ENCODE results near the gene SAMHD1.
A peak's percentile ranks its signal among the peaks of the same experiment; 100 is the strongest.

Gene SAMHD1

DNA sequence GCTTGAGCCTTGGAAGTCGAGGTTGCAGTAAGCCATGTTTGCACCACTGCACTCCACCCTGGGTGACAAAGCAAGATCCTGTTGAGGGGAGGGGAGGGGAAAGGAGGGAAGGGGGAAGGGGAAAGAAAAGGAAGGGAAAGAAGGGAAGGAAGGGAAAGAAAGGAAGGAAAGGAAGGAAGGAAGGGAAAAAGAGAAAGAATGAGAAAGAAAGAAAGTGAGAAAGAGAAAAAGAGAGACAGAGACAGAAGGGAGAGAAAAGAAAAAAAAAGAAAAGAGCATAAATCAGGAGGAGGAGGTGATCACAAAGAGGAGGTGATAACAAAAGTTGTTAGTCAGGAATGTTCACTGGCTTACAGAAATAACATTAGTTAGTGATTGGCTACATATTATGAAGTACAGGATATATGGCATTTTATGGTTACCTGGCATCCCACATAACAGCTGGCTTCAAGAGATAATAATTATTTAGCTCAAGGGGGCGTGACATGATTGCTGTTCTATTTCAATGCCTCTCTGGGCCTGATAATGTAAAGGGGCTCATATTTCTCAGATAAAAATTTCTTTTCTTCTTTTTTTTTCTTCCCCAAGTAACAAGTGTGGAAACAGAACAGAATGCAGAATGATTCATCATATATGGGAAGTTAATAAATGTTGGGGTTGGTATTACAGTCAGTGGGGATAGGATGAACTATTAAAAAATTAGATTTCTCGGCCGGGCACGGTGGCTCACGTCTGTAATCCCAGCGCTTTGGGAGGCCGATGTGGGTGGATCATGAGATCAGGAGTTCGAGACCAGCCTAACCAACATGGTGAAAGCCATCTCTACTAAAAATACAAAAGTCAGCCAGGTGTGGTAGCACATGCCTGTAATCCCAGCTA lies 27.1 kb downstream of the SAMHD1 start:
- TF ChIP-seq, protein P1, sequence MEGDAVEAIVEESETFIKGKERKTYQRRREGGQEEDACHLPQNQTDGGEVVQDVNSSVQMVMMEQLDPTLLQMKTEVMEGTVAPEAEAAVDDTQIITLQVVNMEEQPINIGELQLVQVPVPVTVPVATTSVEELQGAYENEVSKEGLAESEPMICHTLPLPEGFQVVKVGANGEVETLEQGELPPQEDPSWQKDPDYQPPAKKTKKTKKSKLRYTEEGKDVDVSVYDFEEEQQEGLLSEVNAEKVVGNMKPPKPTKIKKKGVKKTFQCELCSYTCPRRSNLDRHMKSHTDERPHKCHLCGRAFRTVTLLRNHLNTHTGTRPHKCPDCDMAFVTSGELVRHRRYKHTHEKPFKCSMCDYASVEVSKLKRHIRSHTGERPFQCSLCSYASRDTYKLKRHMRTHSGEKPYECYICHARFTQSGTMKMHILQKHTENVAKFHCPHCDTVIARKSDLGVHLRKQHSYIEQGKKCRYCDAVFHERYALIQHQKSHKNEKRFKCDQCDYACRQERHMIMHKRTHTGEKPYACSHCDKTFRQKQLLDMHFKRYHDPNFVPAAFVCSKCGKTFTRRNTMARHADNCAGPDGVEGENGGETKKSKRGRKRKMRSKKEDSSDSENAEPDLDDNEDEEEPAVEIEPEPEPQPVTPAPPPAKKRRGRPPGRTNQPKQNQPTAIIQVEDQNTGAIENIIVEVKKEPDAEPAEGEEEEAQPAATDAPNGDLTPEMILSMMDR (conservative IDR thresholded peaks at IDR 0.05; ENCODE audit: control insufficient read depth, insufficient read depth, low read depth, low read length): no peak
- H3K4me3 ChIP-seq (ENCODE audit: control insufficient read depth, low read depth, low read length): no peak overlapping the region
- DNase-seq (ENCODE audit: low read depth): no peak

DNA sequence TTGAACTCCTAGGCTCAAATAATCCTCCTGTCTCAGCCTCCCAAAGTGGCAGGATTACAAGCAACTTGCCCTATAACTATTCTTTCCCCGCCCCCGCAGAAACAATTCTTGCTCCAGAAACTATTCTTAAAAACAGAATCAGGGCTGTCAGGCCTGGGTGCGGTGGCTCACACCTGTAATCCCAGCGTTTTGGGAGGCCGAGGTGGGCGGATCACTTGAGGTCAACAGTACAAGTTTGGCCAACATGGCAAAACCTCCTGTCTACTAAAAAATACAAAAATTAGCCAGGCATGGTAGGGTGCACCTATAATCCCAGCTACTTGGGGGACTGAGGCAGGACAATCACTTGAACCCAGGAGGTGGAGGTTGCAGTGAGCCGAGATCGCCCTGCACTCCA lies 31.2 kb downstream of the SAMHD1 start:
- TF ChIP-seq, protein P1 (conservative IDR thresholded peaks at IDR 0.05; ENCODE audit: control insufficient read depth, insufficient read depth, low read depth, low read length): no peak
- H3K4me3 ChIP-seq (ENCODE audit: control insufficient read depth, low read depth, low read length): no peak overlapping the region
- no peak for DNase-seq (ENCODE audit: low read depth)

DNA sequence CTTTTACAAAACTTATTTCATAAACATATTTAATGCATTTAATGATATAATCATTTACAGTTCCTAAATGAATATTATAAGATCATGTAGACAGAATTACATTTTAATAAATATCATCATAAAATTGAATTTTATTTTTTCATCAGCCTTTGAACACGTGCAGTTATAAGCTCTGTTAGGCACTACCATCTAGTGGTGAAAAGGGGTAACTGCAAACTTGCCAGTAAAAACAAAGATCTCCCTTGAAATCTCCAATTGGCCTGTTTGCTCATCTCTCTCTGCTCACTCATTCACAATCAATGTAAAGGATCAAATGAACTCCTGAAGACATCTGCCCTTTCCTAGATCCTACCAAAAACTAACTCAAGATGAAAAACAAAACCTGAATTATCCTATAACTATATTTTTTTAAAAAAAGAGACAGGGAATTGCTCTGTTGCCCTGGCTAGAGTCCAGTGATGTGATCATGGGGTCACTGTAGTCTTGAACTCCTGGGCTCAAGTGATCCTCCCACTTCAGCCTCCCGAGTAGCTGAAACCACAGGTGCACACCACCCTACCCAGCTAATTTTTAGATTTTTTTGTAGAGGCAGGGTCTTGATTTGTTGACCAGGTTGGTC lies 31.7 kb downstream of the SAMHD1 start:
- peak; percentile 75 for DNase-seq (ENCODE audit: low read depth)
- TF ChIP-seq, protein P1 (conservative IDR thresholded peaks at IDR 0.05; ENCODE audit: control insufficient read depth, insufficient read depth, low read depth, low read length): peak; percentile 98
- H3K4me3 ChIP-seq (ENCODE audit: control insufficient read depth, low read depth, low read length): no peak overlapping the region

DNA sequence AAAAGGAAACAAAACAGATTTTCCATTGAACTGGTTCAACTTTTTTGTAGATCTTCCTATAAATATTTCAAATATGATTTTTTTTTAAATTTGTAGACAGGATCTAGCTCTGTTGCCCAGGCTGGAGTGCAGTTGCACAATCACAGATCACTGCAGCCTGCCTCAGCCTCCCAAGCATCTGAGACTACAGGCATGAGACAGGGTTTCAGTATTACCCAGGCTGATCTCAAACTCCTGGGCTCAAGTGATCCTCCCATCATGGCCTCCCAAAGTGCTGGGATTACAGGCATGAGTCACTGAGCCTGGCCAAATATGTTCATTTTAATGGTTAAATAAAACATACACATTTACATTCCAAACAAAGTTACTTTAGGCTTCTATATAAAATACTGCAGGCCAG lies 33.6 kb downstream of the SAMHD1 start:
- TF ChIP-seq, protein P1 (conservative IDR thresholded peaks at IDR 0.05; ENCODE audit: control insufficient read depth, insufficient read depth, low read depth, low read length): no peak
- no peak for DNase-seq (ENCODE audit: low read depth)
- H3K4me3 ChIP-seq (ENCODE audit: control insufficient read depth, low read depth, low read length): no peak overlapping the region

DNA sequence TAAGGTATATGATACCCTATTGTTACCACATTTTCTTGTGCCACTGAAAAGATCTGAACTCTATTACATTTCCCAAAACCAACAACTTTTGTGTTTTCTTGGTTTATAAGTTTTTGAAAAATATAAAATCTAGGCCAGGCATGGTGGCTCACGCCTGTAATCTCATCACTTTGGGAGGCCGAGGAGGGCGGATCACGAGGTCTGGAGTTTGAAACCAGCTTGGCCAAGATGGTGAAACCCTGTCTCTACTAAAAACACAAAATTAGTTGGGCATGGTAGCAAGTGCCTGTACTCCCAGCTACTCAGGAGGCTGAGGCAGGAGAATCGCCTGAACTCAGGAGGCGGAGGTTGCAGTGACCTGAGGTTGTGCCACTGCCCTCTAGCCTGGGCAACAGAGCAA lies 34.3 kb downstream of the SAMHD1 start:
- no peak for DNase-seq (ENCODE audit: low read depth)
- TF ChIP-seq, protein P1 (conservative IDR thresholded peaks at IDR 0.05; ENCODE audit: control insufficient read depth, insufficient read depth, low read depth, low read length): no peak
- no peak overlapping the region for H3K4me3 ChIP-seq (ENCODE audit: control insufficient read depth, low read depth, low read length)

DNA sequence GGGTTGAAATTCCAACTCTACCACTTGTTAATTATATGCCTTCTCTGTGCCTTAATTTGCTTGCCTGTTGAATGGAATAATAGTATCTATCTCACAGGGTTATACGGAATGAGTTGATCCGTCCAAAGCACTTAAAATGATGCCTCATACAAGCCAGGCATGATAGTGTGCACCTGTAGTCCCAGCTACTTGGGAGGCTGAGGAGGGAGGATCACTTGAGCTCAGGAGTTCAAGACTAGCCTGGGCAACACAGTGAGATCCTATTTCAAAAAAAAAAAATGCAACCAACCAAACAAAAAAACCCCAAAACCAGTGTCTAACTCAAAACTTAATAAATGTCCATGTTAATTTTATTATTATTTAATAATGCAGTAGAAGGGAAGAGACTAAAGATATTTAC lies 35.3 kb downstream of the SAMHD1 start:
- H3K4me3 ChIP-seq (ENCODE audit: control insufficient read depth, low read depth, low read length): no peak overlapping the region
- TF ChIP-seq, protein P1 (conservative IDR thresholded peaks at IDR 0.05; ENCODE audit: control insufficient read depth, insufficient read depth, low read depth, low read length): no peak
- no peak for DNase-seq (ENCODE audit: low read depth)
